IMR-90 (cell line): ENCODE data around the gene MIOX. TPM values are rescaled to one million over a fixed set of nuclear protein-coding genes. Genes with fewer than 3 reads are reported as not detected.

Source experiments
- ATAC-seq: fragments of 200-7000 bp; cut with Tn5 transposase; 2 replicates; pipeline ENCODE4 v1.9.1; 2020; ENCODE audit warnings: low read depth, mild to moderate bottlenecking, moderate library complexity
- BruUV-seq: library from RNA; stranded (reverse); fragments of 400-500 nt; replicated peaks from 2 replicates; lab custom pipeline; 2021; lab: Mats Ljungman, UMichigan
- CTCF ChIA-PET: fragments of 300-600 bp; formaldehyde crosslinking; extraction: SDS; loops from one replicate; lab custom pipeline; 2021; ENCODE audit warnings: antibody characterized with exemption; lab: Yijun Ruan, JAX
- POLR2A ChIA-PET: fragments of 300-600 bp; sonication (Branson Sonifier 250); formaldehyde crosslinking; loops from one replicate; lab custom pipeline; 2022; ENCODE audit warnings: antibody characterized with exemption; ENCODE audit not compliant: unreplicated experiment; lab: Charles Lee
- DNase-seq: peaks from one replicate; pipeline ENCODE4 v3.0.0; 2013
- H2AFZ ChIP-seq: replicated peaks from 2 replicates; pipeline ENCODE3; 2013; ENCODE audit warnings: low read length, mild to moderate bottlenecking; ENCODE audit not compliant: poor library complexity
- H2AK5ac ChIP-seq: 2 replicates; pipeline ENCODE4 v1.6.1; 2013; ENCODE audit warnings: low read depth, low read length, inconsistent platforms
- H2AK9ac ChIP-seq: replicated peaks from 2 replicates; pipeline ENCODE3; 2013; ENCODE audit warnings: mild to moderate bottlenecking, low read depth, low read length, moderate library complexity; ENCODE audit not compliant: poor library complexity
- H2BK120ac ChIP-seq: 2 replicates; pipeline ENCODE4 v1.6.1; 2013; ENCODE audit warnings: low read depth, low read length, inconsistent platforms
- H2BK15ac ChIP-seq: 3 replicates; pipeline ENCODE4 v1.6.1; 2013; ENCODE audit warnings: low read depth, low read length, inconsistent platforms
- H2BK20ac ChIP-seq: 2 replicates; pipeline ENCODE4 v1.6.1; 2013; ENCODE audit warnings: low read depth, mild to moderate bottlenecking, inconsistent platforms, low read length, moderate library complexity
- H2BK5ac ChIP-seq: 2 replicates; pipeline ENCODE4 v1.6.1; 2013; ENCODE audit warnings: mild to moderate bottlenecking, low read depth, low read length, inconsistent platforms; ENCODE audit not compliant: poor library complexity, severe bottlenecking
- H3K14ac ChIP-seq: replicated peaks from 2 replicates; pipeline ENCODE4 v1.6.1; 2013; ENCODE audit warnings: low read depth, low read length, inconsistent platforms
- H3K18ac ChIP-seq: 2 replicates; pipeline ENCODE4 v1.6.1; 2013; ENCODE audit warnings: low read depth, low read length, control low read depth
- H3K23ac ChIP-seq: 2 replicates; pipeline ENCODE4 v1.6.1; 2013; ENCODE audit warnings: low read depth, low read length, inconsistent platforms
- H3K27ac ChIP-seq: 2 replicates; pipeline ENCODE4 v1.5.1; 2013; ENCODE audit warnings: mild to moderate bottlenecking, control low read depth, low read length; ENCODE audit not compliant: insufficient read depth
- H3K27me3 ChIP-seq: 2 replicates; pipeline ENCODE4 v1.6.1; 2013; ENCODE audit warnings: low read length; ENCODE audit not compliant: control insufficient read depth, insufficient read depth
- H3K36me3 ChIP-seq: 2 replicates; pipeline ENCODE4 v1.6.1; 2013; ENCODE audit warnings: low read length, mixed read lengths; ENCODE audit not compliant: control insufficient read depth, insufficient read depth
- H3K4ac ChIP-seq: 2 replicates; pipeline ENCODE4 v1.6.1; 2013; ENCODE audit warnings: low read depth, low read length, inconsistent platforms
- H3K4me1 ChIP-seq: 2 replicates; pipeline ENCODE4 v1.6.1; 2013; ENCODE audit warnings: low read length, mixed read lengths; ENCODE audit not compliant: control insufficient read depth, insufficient read depth
- H3K4me2 ChIP-seq: 2 replicates; pipeline ENCODE4 v1.6.1; 2013; ENCODE audit warnings: low read depth, mild to moderate bottlenecking, control low read depth, low read length, moderate library complexity
- H3K4me3 ChIP-seq: 2 replicates; pipeline ENCODE4 v1.5.1; 2013; ENCODE audit warnings: low read depth, mild to moderate bottlenecking, control low read depth, low read length, moderate library complexity; ENCODE audit not compliant: insufficient read depth
- H3K56ac ChIP-seq: 2 replicates; pipeline ENCODE4 v1.6.1; 2013; ENCODE audit warnings: low read length, inconsistent platforms; ENCODE audit not compliant: insufficient read depth; ENCODE audit errors: extremely low read depth
- H3K79me1 ChIP-seq, 2 experiments: 2 replicates each; pipeline ENCODE4 v1.6.1; 2013; ENCODE audit warnings: low read length in 2 of 2, inconsistent platforms in 1 of 2, low read depth in 1 of 2
- H3K9ac ChIP-seq: 2 replicates; pipeline ENCODE4 v1.6.1; 2013; ENCODE audit warnings: low read depth, low read length, control low read depth
- H3K9me1 ChIP-seq: 2 replicates; pipeline ENCODE4 v1.6.1; 2013; ENCODE audit warnings: low read length, inconsistent platforms; ENCODE audit not compliant: insufficient read depth
- H3K9me3 ChIP-seq: 2 replicates; pipeline ENCODE4 v1.6.1; 2013; ENCODE audit warnings: low read length; ENCODE audit not compliant: control insufficient read depth, insufficient read depth
- H4K20me1 ChIP-seq: 2 replicates; pipeline ENCODE4 v1.6.1; 2013; ENCODE audit warnings: low read length, inconsistent platforms; ENCODE audit not compliant: insufficient read depth
- H4K5ac ChIP-seq: 2 replicates; pipeline ENCODE4 v1.6.1; 2013; ENCODE audit warnings: mild to moderate bottlenecking, low read depth, low read length, control low read depth
- H4K8ac ChIP-seq, 2 experiments: 2 replicates each; pipeline ENCODE4 v1.6.1; 2013; ENCODE audit warnings: low read depth in 2 of 2, low read length in 2 of 2, control low read depth in 1 of 2, inconsistent platforms in 1 of 2
- H4K91ac ChIP-seq: 2 replicates; pipeline ENCODE4 v1.6.1; 2013; ENCODE audit warnings: low read depth, low read length, inconsistent platforms; ENCODE audit not compliant: insufficient read depth
- BHLHE40 ChIP-seq: fragments of 150-350 bp; IDR thresholded peaks from 2 replicates; pipeline ENCODE4 v1.6.1; 2016; ENCODE audit warnings: mild to moderate bottlenecking, low read depth, low read length
- CEBPB ChIP-seq: IDR thresholded peaks from 2 replicates; pipeline ENCODE4 v1.6.1; 2012; ENCODE audit warnings: low read depth, low read length, improper control_type of control experiment
- CHD1 ChIP-seq: IDR thresholded peaks from 2 replicates; pipeline ENCODE4 v1.6.1; 2012; ENCODE audit warnings: low read depth, low read length, improper control_type of control experiment
- FOS ChIP-seq: fragments of 150-350 bp; IDR thresholded peaks from 2 replicates; pipeline ENCODE4 v1.6.1; 2016; ENCODE audit warnings: low read depth, low read length
- MAFK ChIP-seq: IDR thresholded peaks from 2 replicates; pipeline ENCODE4 v1.6.1; 2012; ENCODE audit warnings: low read depth, low read length, improper control_type of control experiment
- MAZ ChIP-seq: IDR thresholded peaks from 2 replicates; pipeline ENCODE4 v1.6.1; 2012; ENCODE audit warnings: low read depth, mild to moderate bottlenecking, low read length, improper control_type of control experiment, moderate library complexity, borderline replicate concordance
- MXI1 ChIP-seq: IDR thresholded peaks from 2 replicates; pipeline ENCODE4 v1.6.1; 2012; ENCODE audit warnings: low read depth, mild to moderate bottlenecking, low read length, moderate library complexity, borderline replicate concordance
- NFE2L2 ChIP-seq: fragments of 150-350 bp; IDR thresholded peaks from 2 replicates; pipeline ENCODE4 v1.6.1; 2016; ENCODE audit warnings: low read depth, mild to moderate bottlenecking, low read length
- POLR2A ChIP-seq: IDR thresholded peaks from 2 replicates; pipeline ENCODE4 v1.6.1; 2012; ENCODE audit warnings: mild to moderate bottlenecking, low read depth, low read length
- RAD21 ChIP-seq: IDR thresholded peaks from 2 replicates; pipeline ENCODE4 v1.6.1; 2012; ENCODE audit warnings: low read length, improper control_type of control experiment
- RCOR1 ChIP-seq: IDR thresholded peaks from 2 replicates; pipeline ENCODE4 v1.6.1; 2012; ENCODE audit warnings: mild to moderate bottlenecking, low read length, improper control_type of control experiment; ENCODE audit not compliant: insufficient replicate concordance
- RFX5 ChIP-seq: IDR thresholded peaks from 2 replicates; pipeline ENCODE4 v1.8.0; 2012; ENCODE audit warnings: low read depth, mild to moderate bottlenecking, low read length, moderate library complexity
- SMC3 ChIP-seq: fragments of 150-350 bp; IDR thresholded peaks from 2 replicates; pipeline ENCODE4 v1.6.1; 2016; ENCODE audit warnings: low read depth, mild to moderate bottlenecking, antibody characterized with exemption, low read length, moderate library complexity
- WGBS, 2 experiments: methylation state at CpG; one replicate each; pipeline versions ENCODE4 v1.1.5 to v1.1.7; 2013; ENCODE audit warnings: missing lambda C conversion rate in 2 of 2; ENCODE audit not compliant: insufficient read length in 1 of 2; ENCODE audit errors: extremely low coverage in 2 of 2; 5-methylcytosine and 5-hydroxymethylcytosine counted together
- dilution Hi-C: fragments of 300-500 bp; cut with HindIII; formaldehyde crosslinking; loops from one replicate; pipeline ENCODE4 v1.14.3; 2018; ENCODE audit warnings: low sequenced_read_pairs; ENCODE audit not compliant: unreplicated experiment
- in situ Hi-C: fragments of 300-500 bp; cut with MboI; formaldehyde crosslinking; loops from 3 replicates; pipeline ENCODE4 v1.14.3; 2019; ENCODE audit warnings: low sequenced_read_pairs, inconsistent platforms, mixed read lengths
- intact Hi-C: fragments of 100-400 bp; cut with micrococcal nuclease; formaldehyde crosslinking; loops from 2 replicates; pipeline ENCODE4 v1.10.0; 2022
- polyA plus RNA-seq, 3 experiments: library from polyadenylated mRNA; depleted of rRNA; stranded (reverse); fragments of >200 nt; gene quantifications; 2 replicates each; pipeline ENCODE4 v1.2.3, GENCODE V29; 2012; ENCODE audit warnings: low replicate concordance in 1 of 3
- total RNA-seq: library from RNA; depleted of rRNA; stranded (reverse); fragments of >200 nt; gene quantifications from 2 replicates; pipeline ENCODE4 v1.2.3, GENCODE V29; 2012
- TF ChIP-seq, protein P1 (sequence below): fragments of 150-350 bp; IDR thresholded peaks from 2 replicates; pipeline ENCODE4 v1.6.1; 2016; ENCODE audit warnings: low read depth, mild to moderate bottlenecking, low read length, moderate library complexity, borderline replicate concordance
- TF ChIP-seq, protein P2 (sequence below): fragments of 150-350 bp; IDR thresholded peaks from 2 replicates; pipeline ENCODE4 v1.6.1; 2017; ENCODE audit warnings: mild to moderate bottlenecking, antibody characterized with exemption, low read length, low read depth

Gene MIOX
- total and polyA plus RNA-seq, 2 of the 4 experiments (the other 2 are of a cell fraction) = not detected

DNA sequence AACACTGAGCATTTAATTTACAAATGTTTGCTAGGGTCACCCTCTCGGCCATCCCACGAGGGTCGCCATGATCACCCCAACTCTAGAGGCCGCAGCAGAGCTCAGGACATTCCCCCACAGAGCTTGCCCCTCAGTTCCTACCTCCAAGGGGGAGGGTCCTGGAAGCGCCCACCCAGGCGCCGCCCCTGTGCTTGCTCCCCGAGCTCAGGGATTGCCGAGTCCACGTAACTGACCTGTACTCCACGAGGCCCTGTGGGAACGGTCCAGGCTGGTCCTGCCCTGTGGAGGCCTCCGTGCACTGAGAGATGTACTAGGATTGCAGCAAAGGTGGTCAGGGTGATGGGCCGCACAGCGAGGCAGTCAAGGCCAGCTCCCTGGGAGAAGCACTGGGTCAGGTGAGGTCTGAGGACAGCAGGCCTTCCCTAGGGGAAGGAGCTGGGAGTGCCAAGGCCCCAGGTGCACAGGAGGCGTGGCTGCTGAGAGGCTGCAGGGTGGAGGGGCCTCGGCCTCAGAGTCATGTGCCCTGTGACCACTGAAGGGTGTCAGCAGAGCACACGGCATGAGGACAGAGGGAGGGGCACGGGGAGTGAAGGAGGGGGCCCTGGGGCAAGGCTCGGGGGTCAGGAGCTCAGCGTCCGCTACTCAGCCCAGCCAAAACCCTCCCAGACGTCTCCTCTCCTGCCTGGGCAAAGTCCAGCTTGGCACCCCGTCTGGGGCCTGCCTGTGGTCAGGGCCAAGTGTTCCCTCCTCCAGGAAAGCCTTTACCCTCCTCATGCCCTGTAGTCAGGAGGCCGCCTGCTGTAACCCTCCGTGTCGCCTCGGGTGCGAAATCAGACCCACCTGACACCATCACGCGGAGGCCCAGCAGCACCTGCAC is 2.4 kb upstream of the MIOX start:
- intact Hi-C loops (no loop called here), dilution Hi-C loops (no loop called here), in situ Hi-C loops (no loop called here)
- Histone ChIP-seq H3K27me3 (peaks cover 17% of the 10 kb centered on the region), H4K91ac (no peak overlapping the region), H3K9me1 (no peaks in the 10 kb centered on the region; the same call in 1 of the 2 replicates), H2BK5ac (no peak overlapping the region), H3K18ac (no peak overlapping the region), H3K4ac (no peak overlapping the region), H3K14ac (no peak overlapping the region), H2BK20ac (no peak overlapping the region), H3K4me3 (no peak overlapping the region), H2BK15ac (no peak overlapping the region), H3K36me3 (peaks cover 4% of the 10 kb centered on the region; the same call in 1 of the 2 replicates), H3K4me2 (no peak overlapping the region), H3K9me3 (no peaks in the 10 kb centered on the region), H3K4me1 (no peaks in the 10 kb centered on the region), H2AK9ac (peak overlapping the region; percentile 6), H4K20me1 (no peaks in the 10 kb centered on the region; the same call in 1 of the 2 replicates), H3K56ac (no peak overlapping the region), H4K8ac (no peak overlapping the region), H4K5ac (no peak overlapping the region), H2BK120ac (no peak overlapping the region), H3K27ac (no peak overlapping the region), H2AK5ac (no peak overlapping the region), H3K79me1 (peaks cover 0 to 3% of the 10 kb centered on the region in 2 experiments; a peak in 1 of 4 replicates), H2AFZ (peak overlapping the region; percentile 5), H3K23ac (no peak overlapping the region), H3K9ac (no peak overlapping the region)
- ATAC-seq (no peak), DNase-seq (no peak)
- BruUV-seq = no TSS peak
- 69% methylated on average over 5 of the region's 31 CpGs; no CpG with 5 or more reads in 1 of the 2 experiments for WGBS, 2 experiments
- ChIA-PET CTCF (no interaction called here), POLR2A (no interaction called here)
- no peak for TF ChIP-seq MXI1
- TF ChIP-seq NFE2L2 = no peak
- TF ChIP-seq RAD21 = no peak
- no peak for TF ChIP-seq MAZ
- TF ChIP-seq FOS = no peak
- no peak for TF ChIP-seq MAFK
- no peak for TF ChIP-seq CEBPB
- TF ChIP-seq SMC3 = no peak
- TF ChIP-seq, protein P1, sequence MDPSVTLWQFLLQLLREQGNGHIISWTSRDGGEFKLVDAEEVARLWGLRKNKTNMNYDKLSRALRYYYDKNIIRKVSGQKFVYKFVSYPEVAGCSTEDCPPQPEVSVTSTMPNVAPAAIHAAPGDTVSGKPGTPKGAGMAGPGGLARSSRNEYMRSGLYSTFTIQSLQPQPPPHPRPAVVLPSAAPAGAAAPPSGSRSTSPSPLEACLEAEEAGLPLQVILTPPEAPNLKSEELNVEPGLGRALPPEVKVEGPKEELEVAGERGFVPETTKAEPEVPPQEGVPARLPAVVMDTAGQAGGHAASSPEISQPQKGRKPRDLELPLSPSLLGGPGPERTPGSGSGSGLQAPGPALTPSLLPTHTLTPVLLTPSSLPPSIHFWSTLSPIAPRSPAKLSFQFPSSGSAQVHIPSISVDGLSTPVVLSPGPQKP = no peak
- TF ChIP-seq RCOR1 = no peak
- TF ChIP-seq CHD1 = no peak
- TF ChIP-seq BHLHE40 = no peak
- no peak for TF ChIP-seq POLR2A
- TF ChIP-seq, protein P2, sequence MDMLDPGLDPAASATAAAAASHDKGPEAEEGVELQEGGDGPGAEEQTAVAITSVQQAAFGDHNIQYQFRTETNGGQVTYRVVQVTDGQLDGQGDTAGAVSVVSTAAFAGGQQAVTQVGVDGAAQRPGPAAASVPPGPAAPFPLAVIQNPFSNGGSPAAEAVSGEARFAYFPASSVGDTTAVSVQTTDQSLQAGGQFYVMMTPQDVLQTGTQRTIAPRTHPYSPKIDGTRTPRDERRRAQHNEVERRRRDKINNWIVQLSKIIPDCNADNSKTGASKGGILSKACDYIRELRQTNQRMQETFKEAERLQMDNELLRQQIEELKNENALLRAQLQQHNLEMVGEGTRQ = no peak
- TF ChIP-seq RFX5 = no peak
